ENCODE data around the gene DOCK2.

DNA sequence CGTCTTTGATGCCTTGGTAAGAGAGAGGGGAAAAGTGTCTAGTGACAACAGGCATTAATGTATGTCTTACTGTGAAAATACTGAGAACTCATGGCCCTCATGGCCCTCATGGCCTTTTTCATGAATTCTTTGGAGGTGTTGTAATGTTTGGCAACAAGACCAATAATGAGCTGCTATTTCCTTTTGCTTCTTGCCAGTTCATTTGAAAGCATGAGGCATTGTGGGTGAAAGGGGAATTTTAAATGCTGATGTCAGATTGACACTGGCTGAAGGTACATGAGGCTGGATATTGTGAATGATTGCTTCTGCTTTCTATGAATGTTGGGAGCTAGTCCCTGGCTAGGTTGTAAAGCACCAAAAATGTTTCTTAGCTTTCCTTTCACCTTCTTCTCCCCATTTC is 79.2 kb downstream of the DOCK2 start:
- TF ChIP-seq, protein P1, sequence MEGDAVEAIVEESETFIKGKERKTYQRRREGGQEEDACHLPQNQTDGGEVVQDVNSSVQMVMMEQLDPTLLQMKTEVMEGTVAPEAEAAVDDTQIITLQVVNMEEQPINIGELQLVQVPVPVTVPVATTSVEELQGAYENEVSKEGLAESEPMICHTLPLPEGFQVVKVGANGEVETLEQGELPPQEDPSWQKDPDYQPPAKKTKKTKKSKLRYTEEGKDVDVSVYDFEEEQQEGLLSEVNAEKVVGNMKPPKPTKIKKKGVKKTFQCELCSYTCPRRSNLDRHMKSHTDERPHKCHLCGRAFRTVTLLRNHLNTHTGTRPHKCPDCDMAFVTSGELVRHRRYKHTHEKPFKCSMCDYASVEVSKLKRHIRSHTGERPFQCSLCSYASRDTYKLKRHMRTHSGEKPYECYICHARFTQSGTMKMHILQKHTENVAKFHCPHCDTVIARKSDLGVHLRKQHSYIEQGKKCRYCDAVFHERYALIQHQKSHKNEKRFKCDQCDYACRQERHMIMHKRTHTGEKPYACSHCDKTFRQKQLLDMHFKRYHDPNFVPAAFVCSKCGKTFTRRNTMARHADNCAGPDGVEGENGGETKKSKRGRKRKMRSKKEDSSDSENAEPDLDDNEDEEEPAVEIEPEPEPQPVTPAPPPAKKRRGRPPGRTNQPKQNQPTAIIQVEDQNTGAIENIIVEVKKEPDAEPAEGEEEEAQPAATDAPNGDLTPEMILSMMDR (IDR thresholded peaks at IDR 0.05 in 4 of 5, conservative IDR thresholded peaks at IDR 0.05 in 1 of 5), result no peak
- no peak for TF ChIP-seq POLR2A (IDR thresholded peaks at IDR 0.05)
